H1 (cell line): ENCODE data around the gene ENDOV. TPM values are rescaled to one million over a fixed set of nuclear protein-coding genes. Genes with fewer than 3 reads are reported as not detected.

Experiments
- CTCF ChIA-PET: fragments of 300-600 bp; sonication (Branson Sonifier 250); formaldehyde crosslinking; loops from one replicate; lab custom pipeline; 2021; ENCODE audit not compliant: partially characterized antibody; lab: Charles Lee
- POLR2A ChIA-PET: fragments of 300-600 bp; sonication (Branson Sonifier 250); formaldehyde crosslinking; loops from one replicate; lab custom pipeline; 2021; ENCODE audit warnings: inconsistent platforms; ENCODE audit not compliant: partially characterized antibody; lab: Charles Lee
- DNase-seq, 2 experiments: peaks; one replicate each; pipeline versions ENCODE4 v3.0.0 to v3.0.0-alpha.2; 2010 to 2022; ENCODE audit warnings: low spot score in 2 of 2, low read depth in 1 of 2, mixed read lengths in 1 of 2
- FAIRE-seq: peaks from 2 replicates; lab custom pipeline; 2011; peaks lifted over from hg19 to GRCh38; lab: Jason Lieb, UNC
- H2AFZ ChIP-seq: 2 replicates; pipeline ENCODE4 v1.8.1; 2012; ENCODE audit warnings: low read length, inconsistent platforms
- H2AK5ac ChIP-seq: 2 replicates; pipeline ENCODE4 v1.6.1; 2013; ENCODE audit warnings: low read depth, low read length
- H2BK120ac ChIP-seq: replicated peaks from 2 replicates; pipeline ENCODE3; 2013; ENCODE audit warnings: low read depth, low read length, inconsistent platforms
- H2BK12ac ChIP-seq: 2 replicates; pipeline ENCODE4 v1.6.1; 2013; ENCODE audit warnings: low read depth, low read length
- H2BK15ac ChIP-seq: 2 replicates; pipeline ENCODE4 v1.6.1; 2013; ENCODE audit warnings: low read length
- H2BK20ac ChIP-seq: 2 replicates; pipeline ENCODE4 v1.6.1; 2013; ENCODE audit warnings: low read length
- H2BK5ac ChIP-seq: 2 replicates; pipeline ENCODE4 v1.6.1; 2013; ENCODE audit warnings: low read depth, low read length
- H3K14ac ChIP-seq: 2 replicates; pipeline ENCODE4 v1.6.1; 2013; ENCODE audit warnings: inconsistent platforms; ENCODE audit not compliant: insufficient read length
- H3K18ac ChIP-seq: 2 replicates; pipeline ENCODE4 v1.6.1; 2013; ENCODE audit warnings: low read length; ENCODE audit errors: extremely low read depth
- H3K23ac ChIP-seq: 2 replicates; pipeline ENCODE4 v1.6.1; 2013; ENCODE audit warnings: inconsistent platforms; ENCODE audit not compliant: insufficient read length
- H3K23me2 ChIP-seq: 2 replicates; pipeline ENCODE4 v1.6.1; 2013; ENCODE audit warnings: low read depth, low read length
- H3K27ac ChIP-seq: 2 replicates; pipeline ENCODE4 v1.6.1; 2011; ENCODE audit warnings: low read depth, low read length, inconsistent platforms
- H3K27me3 ChIP-seq, 4 experiments: replicated peaks in 1 of 4; 1 replicate in 1 of 4; 2 replicates in 3 of 4; pipeline versions ENCODE4 v1.6.1 to v1.8.1; 2011 to 2013; ENCODE audit warnings: low read length in 3 of 4, mild to moderate bottlenecking in 3 of 4, inconsistent platforms in 2 of 4, mixed read lengths in 2 of 4, moderate library complexity in 1 of 4; ENCODE audit not compliant: control insufficient read depth in 3 of 4, insufficient read depth in 3 of 4; ENCODE audit errors: extremely low read depth in 1 of 4
- H3K36me3 ChIP-seq, 4 experiments: 2 replicates each; pipeline versions ENCODE4 v1.6.1 to v1.8.1; 2011 to 2013; ENCODE audit warnings: mild to moderate bottlenecking in 4 of 4, low read length in 3 of 4, moderate library complexity in 2 of 4, control low read depth in 1 of 4, inconsistent platforms in 1 of 4; ENCODE audit not compliant: insufficient read depth in 4 of 4, control insufficient read depth in 2 of 4
- H3K4ac ChIP-seq: replicated peaks from 2 replicates; pipeline ENCODE3; 2013; ENCODE audit warnings: low read length, low read depth, mixed read lengths, inconsistent platforms; ENCODE audit not compliant: insufficient read length
- H3K4me1 ChIP-seq, 4 experiments: replicated peaks in 1 of 4; 1 replicate in 1 of 4; 2 replicates in 3 of 4; pipeline versions ENCODE4 v1.6.1 to v1.8.1; 2011 to 2013; ENCODE audit warnings: low read length in 3 of 4, inconsistent platforms in 2 of 4, mixed read lengths in 1 of 4; ENCODE audit not compliant: insufficient read depth in 4 of 4, control insufficient read depth in 3 of 4
- H3K4me2 ChIP-seq, 2 experiments: 2 replicates each; pipeline versions ENCODE4 v1.6.1 to v1.8.1; 2011 to 2013; ENCODE audit warnings: low read depth in 2 of 2, low read length in 2 of 2, control low read depth in 1 of 2, inconsistent platforms in 1 of 2, mild to moderate bottlenecking in 1 of 2; ENCODE audit not compliant: insufficient read depth in 1 of 2
- H3K4me3 ChIP-seq, 4 experiments: fragments of 200-600, 300-600 bp in 1 of 4; sonication (generic), shearing (Covaris generic), sonication (Bioruptor Twin) in 1 of 4; 2 replicates each; pipeline versions ENCODE4 v1.5.1 to v1.8.1; 2011 to 2016; ENCODE audit warnings: low read length in 4 of 4, low read depth in 3 of 4, control low read depth in 2 of 4, inconsistent platforms in 2 of 4, mild to moderate bottlenecking in 2 of 4, mixed read lengths in 1 of 4, moderate library complexity in 1 of 4; ENCODE audit not compliant: insufficient read depth in 2 of 4; ENCODE audit errors: extremely low read depth in 1 of 4
- H3K56ac ChIP-seq: replicated peaks from 2 replicates; pipeline ENCODE3; 2013; ENCODE audit warnings: low read depth, mild to moderate bottlenecking, mixed read lengths, low read length, inconsistent platforms; ENCODE audit not compliant: insufficient read length
- H3K79me1 ChIP-seq: 2 replicates; pipeline ENCODE4 v1.6.1; 2013; ENCODE audit warnings: low read depth, low read length, control low read depth
- H3K79me2 ChIP-seq, 2 experiments: 2 replicates each; pipeline versions ENCODE4 v1.6.1 to v1.8.1; 2012 to 2013; ENCODE audit warnings: low read length in 2 of 2, mild to moderate bottlenecking in 2 of 2, inconsistent platforms in 1 of 2; ENCODE audit not compliant: insufficient read depth in 2 of 2, control insufficient read depth in 1 of 2
- H3K9ac ChIP-seq, 4 experiments: replicated peaks in 1 of 4; 1 replicate in 1 of 4; 2 replicates in 3 of 4; pipeline versions ENCODE4 v1.6.1 to v1.8.1; 2011 to 2013; ENCODE audit warnings: low read depth in 3 of 4, low read length in 3 of 4, control low read depth in 2 of 4, mild to moderate bottlenecking in 2 of 4, moderate library complexity in 2 of 4, inconsistent platforms in 1 of 4; ENCODE audit errors: extremely low read depth in 1 of 4
- H3K9me3 ChIP-seq, 2 experiments: 2 replicates each; pipeline versions ENCODE4 v1.6.1 to v1.8.1; 2012 to 2013; ENCODE audit warnings: mild to moderate bottlenecking in 2 of 2, moderate library complexity in 2 of 2, control low read depth in 1 of 2, inconsistent platforms in 1 of 2, low read depth in 1 of 2, low read length in 1 of 2, mixed read lengths in 1 of 2; ENCODE audit not compliant: insufficient read depth in 2 of 2
- H4K20me1 ChIP-seq, 2 experiments: replicated peaks in 1 of 2; 2 replicates each; pipeline versions ENCODE3 to v1.8.1; 2011 to 2013; ENCODE audit warnings: inconsistent platforms in 2 of 2, low read length in 2 of 2, mild to moderate bottlenecking in 1 of 2; ENCODE audit not compliant: insufficient read depth in 2 of 2, control insufficient read depth in 1 of 2
- H4K5ac ChIP-seq: 2 replicates; pipeline ENCODE4 v1.6.1; 2013; ENCODE audit warnings: low read length, low read depth, mixed read lengths, inconsistent platforms; ENCODE audit not compliant: insufficient read length
- H4K8ac ChIP-seq: 2 replicates; pipeline ENCODE4 v1.8.0; 2013; ENCODE audit warnings: mild to moderate bottlenecking, moderate library complexity, low read length, inconsistent platforms; ENCODE audit not compliant: insufficient read depth; ENCODE audit errors: extremely low read depth
- H4K91ac ChIP-seq: replicated peaks from 2 replicates; pipeline ENCODE3; 2013; ENCODE audit warnings: low read length, mixed read lengths, inconsistent platforms; ENCODE audit not compliant: insufficient read length
- ATF2 ChIP-seq: IDR thresholded peaks from 2 replicates; pipeline ENCODE4 v1.6.1; 2012; ENCODE audit warnings: low read length, inconsistent platforms
- CBX5 ChIP-seq: fragments of 300-800, 300-1000 bp; sonication (generic); IDR thresholded peaks from 2 replicates; pipeline ENCODE4 v1.7.1; 2016; ENCODE audit warnings: antibody characterized with exemption, low read length, low read depth
- CEBPB ChIP-seq: IDR thresholded peaks from 2 replicates; pipeline ENCODE4 v1.6.1; 2012; ENCODE audit warnings: low read depth, low read length
- EP300 ChIP-seq, 2 experiments: IDR thresholded peaks; 1 replicate in 1 of 2; 2 replicates in 1 of 2; pipeline ENCODE4 v1.6.1; 2011 to 2012; ENCODE audit warnings: low read depth in 2 of 2, low read length in 2 of 2, mild to moderate bottlenecking in 2 of 2, borderline replicate concordance in 1 of 2, inconsistent platforms in 1 of 2, moderate library complexity in 1 of 2
- GABPA ChIP-seq: IDR thresholded peaks from 2 replicates; pipeline ENCODE4 v1.6.1; 2011; ENCODE audit warnings: mild to moderate bottlenecking, low read length, moderate library complexity, borderline replicate concordance; ENCODE audit not compliant: insufficient read depth
- GTF2F1 ChIP-seq: IDR thresholded peaks from 2 replicates; pipeline ENCODE4 v1.6.1; 2012; ENCODE audit warnings: low read depth, low read length, improper control_type of control experiment, borderline replicate concordance
- KDM4A ChIP-seq: IDR thresholded peaks from one replicate; pipeline ENCODE4 v1.7.1; 2012; ENCODE audit warnings: low read depth, mild to moderate bottlenecking, moderate library complexity, low read length, inconsistent platforms; ENCODE audit not compliant: severe bottlenecking
- RNF2 ChIP-seq: fragments of 200-900, 300-1000 bp; sonication (generic); IDR thresholded peaks from 2 replicates; pipeline ENCODE4 v1.7.1; 2016; ENCODE audit warnings: borderline replicate concordance, low read depth, mild to moderate bottlenecking, antibody characterized with exemption, low read length; ENCODE audit not compliant: poor library complexity, severe bottlenecking; ENCODE audit errors: missing control alignments
- SIN3A ChIP-seq, 2 experiments: IDR thresholded peaks in 1 of 2; conservative IDR thresholded peaks in 1 of 2; 2 replicates each; pipeline ENCODE4 v1.6.1; 2011 to 2012; ENCODE audit warnings: low read length in 2 of 2, improper control_type of control experiment in 1 of 2, low read depth in 1 of 2, mild to moderate bottlenecking in 1 of 2
- WGBS, 2 experiments: shearing (Covaris generic) in 1 of 2; methylation state at CpG; one replicate each; pipeline versions ENCODE4 v1.1.6 to v1.1.7; 2013 to 2015; ENCODE audit warnings: low lambda C conversion rate in 2 of 2, mixed read lengths in 2 of 2, inconsistent platforms in 1 of 2, low coverage in 1 of 2, missing lambda C conversion rate in 1 of 2; ENCODE audit not compliant: insufficient replicate concordance in 2 of 2, insufficient coverage in 1 of 2, insufficient read length in 1 of 2; ENCODE audit errors: extremely low coverage in 1 of 2, missing lambda C conversion rate in 1 of 2; 5-methylcytosine and 5-hydroxymethylcytosine counted together
- polyA plus RNA-seq, 7 experiments: library from polyadenylated mRNA; depleted of rRNA in 3 of 7; stranded (reverse) in 5 of 7; unstranded in 2 of 7; fragments of >200 nt in 5 of 7; fragments of 200-250 nt in 2 of 7; gene quantifications; 1 replicate in 5 of 7; 2 replicates in 1 of 7; 4 replicates in 1 of 7; pipeline versions ENCODE4 v1.2.1 to v1.2.3, GENCODE V29; 2011 to 2013; ENCODE audit warnings: missing spikeins in 2 of 7, mixed read lengths in 2 of 7
- total RNA-seq: library from RNA; stranded (reverse); fragmentation: NEBNext Ultra II Directional; extraction: Animal tissue kit (Norgen Biotek cat#: 25700); gene quantifications from 2 replicates; pipeline ENCODE4 v1.2.1, GENCODE V29; 2021

ENDOV gene
- total and polyA plus RNA-seq, 2 of the 8 experiments (the other 6 are each of a cell fraction or from before 2014, with no cell fraction given): 10.6 to 13.3 TPM

- H2BK5ac ChIP-seq: no peak overlapping the region
- H3K9me3 ChIP-seq: no peaks in the 10 kb centered on the region
- no peaks in the 10 kb centered on the region for H3K79me2 ChIP-seq
- H3K27me3 ChIP-seq: no peaks in the 10 kb centered on the region
- H4K5ac ChIP-seq: no peak overlapping the region
- ChIA-PET POLR2A (no interaction called here), CTCF (interaction anchor here (0.7 to 2.7 kb wide), 7 partner anchors 11 to 377 kb away, joined by 3 to 11 read pairs (median 3); no protein-coding TSS in a partner anchor)
- no peaks in the 10 kb centered on the region for H3K4me1 ChIP-seq
- no peak for FAIRE-seq
- no peak overlapping the region for H3K14ac ChIP-seq
- H3K9ac ChIP-seq: no peak overlapping the region
- no peak overlapping the region for H2AFZ ChIP-seq
- TF ChIP-seq EP300 (IDR thresholded peaks at IDR 0.05; ENCODE audit: borderline replicate concordance in 1 of 2, low read depth in 2 of 2, low read length in 2 of 2): no peak
- TF ChIP-seq KDM4A: no peak
- TF ChIP-seq SIN3A (conservative IDR thresholded peaks at IDR 0.05 in 1 of 2, IDR thresholded peaks at IDR 0.05 in 1 of 2; ENCODE audit: low read depth in 1 of 2, low read length in 2 of 2): no peak
- TF ChIP-seq GABPA: no peak
- TF ChIP-seq ATF2: no peak
- TF ChIP-seq RNF2: no peak
- TF ChIP-seq CEBPB: no peak
- no peak for TF ChIP-seq CBX5
- no peak for TF ChIP-seq GTF2F1
- no peak for DNase-seq
- no peak overlapping the region for H3K23ac ChIP-seq
- peaks cover 29 to 63% (median 38%) of the 10 kb centered on the region in 4 experiments for H3K36me3 ChIP-seq
- H3K4me3 ChIP-seq: no peak overlapping the region
- H3K18ac ChIP-seq: no peak overlapping the region
- no peak overlapping the region for H4K8ac ChIP-seq
- H3K27ac ChIP-seq: no peak overlapping the region
- H3K56ac ChIP-seq: no peak overlapping the region
- H3K4me2 ChIP-seq: no peak overlapping the region
- H3K4ac ChIP-seq: no peak overlapping the region
- no peak overlapping the region for H2BK15ac ChIP-seq
- H2AK5ac ChIP-seq: no peak overlapping the region
- peaks cover 2% of the 10 kb centered on the region in 2 experiments for H4K20me1 ChIP-seq
- H2BK20ac ChIP-seq: no peak overlapping the region
- H3K79me1 ChIP-seq: no peaks in the 10 kb centered on the region; the same call in none of the 2 replicates
- H2BK120ac ChIP-seq: no peak overlapping the region
- no peak overlapping the region for H2BK12ac ChIP-seq
- no peak overlapping the region for H4K91ac ChIP-seq
- 91% methylated on average over 9 of the region's 9 CpGs; no CpG with 5 or more reads in 1 of the 2 experiments for WGBS, 2 experiments
- no peaks in the 10 kb centered on the region for H3K23me2 ChIP-seq
These were observed 29.9 kb upstream of the ENDOV start for GRCh38 chr17:80385046-80385445.
